ENCODE data around the gene UBE2G1.

DNA sequence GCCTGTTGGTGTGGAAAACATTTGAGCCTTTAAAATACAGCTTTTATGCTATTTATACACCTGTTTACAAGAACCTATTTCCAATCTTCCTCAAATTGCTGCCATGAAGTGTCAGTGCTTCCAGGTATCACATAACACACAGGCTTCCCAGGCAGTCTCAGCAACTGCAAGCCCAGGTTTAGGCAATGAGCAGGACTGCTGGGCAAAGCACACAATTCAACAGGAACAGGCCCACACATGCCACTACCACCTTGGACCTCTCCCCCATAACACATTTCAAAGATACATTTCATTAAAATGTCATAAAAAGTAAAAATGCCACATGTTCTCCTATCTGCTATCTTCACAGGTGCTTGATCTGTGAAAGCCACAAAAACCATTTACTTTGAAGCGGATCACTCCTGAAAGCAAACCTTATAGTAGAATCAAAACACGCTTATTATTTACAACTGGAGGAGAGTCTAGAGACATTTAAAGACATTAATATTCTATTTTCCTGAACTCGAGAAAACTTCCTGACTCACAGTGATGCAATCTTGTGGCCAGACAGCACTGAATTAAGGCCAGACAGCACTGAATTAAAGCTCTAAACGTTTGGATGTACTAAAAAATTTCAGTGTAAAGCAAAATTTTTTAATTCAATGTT is 134.2 kb downstream of the UBE2G1 start:
- no peak for TF ChIP-seq SIN3A (IDR thresholded peaks at IDR 0.05; ENCODE audit: low read depth)
- TF ChIP-seq, protein P1, sequence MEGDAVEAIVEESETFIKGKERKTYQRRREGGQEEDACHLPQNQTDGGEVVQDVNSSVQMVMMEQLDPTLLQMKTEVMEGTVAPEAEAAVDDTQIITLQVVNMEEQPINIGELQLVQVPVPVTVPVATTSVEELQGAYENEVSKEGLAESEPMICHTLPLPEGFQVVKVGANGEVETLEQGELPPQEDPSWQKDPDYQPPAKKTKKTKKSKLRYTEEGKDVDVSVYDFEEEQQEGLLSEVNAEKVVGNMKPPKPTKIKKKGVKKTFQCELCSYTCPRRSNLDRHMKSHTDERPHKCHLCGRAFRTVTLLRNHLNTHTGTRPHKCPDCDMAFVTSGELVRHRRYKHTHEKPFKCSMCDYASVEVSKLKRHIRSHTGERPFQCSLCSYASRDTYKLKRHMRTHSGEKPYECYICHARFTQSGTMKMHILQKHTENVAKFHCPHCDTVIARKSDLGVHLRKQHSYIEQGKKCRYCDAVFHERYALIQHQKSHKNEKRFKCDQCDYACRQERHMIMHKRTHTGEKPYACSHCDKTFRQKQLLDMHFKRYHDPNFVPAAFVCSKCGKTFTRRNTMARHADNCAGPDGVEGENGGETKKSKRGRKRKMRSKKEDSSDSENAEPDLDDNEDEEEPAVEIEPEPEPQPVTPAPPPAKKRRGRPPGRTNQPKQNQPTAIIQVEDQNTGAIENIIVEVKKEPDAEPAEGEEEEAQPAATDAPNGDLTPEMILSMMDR (IDR thresholded peaks at IDR 0.05 in 2 of 3, conservative IDR thresholded peaks at IDR 0.05 in 1 of 3; ENCODE audit: borderline replicate concordance in 1 of 3, insufficient read depth in 1 of 3, low read depth in 2 of 3, low read length in 2 of 3): no peak
- no peak for TF ChIP-seq FOSL1 (IDR thresholded peaks at IDR 0.05; ENCODE audit: low read depth)
- no peak for TF ChIP-seq SP1 (IDR thresholded peaks at IDR 0.05; ENCODE audit: low read depth)
- TF ChIP-seq TCF7L2 (IDR thresholded peaks at IDR 0.05; ENCODE audit: borderline replicate concordance, extremely low read depth, insufficient read depth, insufficient read length): no peak

Measured in HCT116 (cell line).